Stimulated activated CD8-positive, alpha-beta memory T cell treated with anti-CD3 and anti-CD28 coated beads, Interleukin-7, amount 100 ng/mL, for 1 hour (primary cell): ENCODE measurements around the gene MYO1D.

ENCODE experiments used
- DNase-seq, 2 donors: peaks; one replicate each; pipeline ENCODE4 v3.0.0-alpha.2; 2020; ENCODE audit warnings: low read depth in 2 of 2

MYO1D gene

GRCh38 chr17:32489320-32490100 is 387.4 kb downstream of the MYO1D start:
- no peak for DNase-seq

GRCh38 chr17:32488604-32489180 is 388.2 kb downstream of the MYO1D start:
- DNase-seq, result no peak

GRCh38 chr17:32488177-32488542 is 388.8 kb downstream of the MYO1D start:
- DNase-seq, result no peak

- DNase-seq, result no peak
These were observed 389.3 kb downstream of the MYO1D start for GRCh38 chr17:32487473-32488176.

GRCh38 chr17:32486701-32487472 is 390.0 kb downstream of the MYO1D start, which contains the start of gene CDK5R1:
CDK5R1 (plus strand) TSS chr17:32486993; CDS start chr17:32487621, 628 bp downstream.
- DNase-seq, result peak in 1 of 2 donors; percentile 43

GRCh38 chr17:32486111-32486700 is 390.7 kb downstream of the MYO1D start:
- DNase-seq, result no peak

GRCh38 chr17:32485261-32486110 is 391.4 kb downstream of the MYO1D start:
- DNase-seq, result no peak

GRCh38 chr17:32484628-32485027 is 392.3 kb downstream of the MYO1D start:
- DNase-seq, result no peak

GRCh38 chr17:32484041-32484461 is 392.9 kb downstream of the MYO1D start:
- DNase-seq, result no peak

- no peak for DNase-seq
These were observed 393.4 kb downstream of the MYO1D start for GRCh38 chr17:32483451-32484019.

- DNase-seq, result no peak
These were observed 394.2 kb downstream of the MYO1D start for GRCh38 chr17:32482568-32483320.

- DNase-seq, result no peak
These were observed 395.7 kb downstream of the MYO1D start for GRCh38 chr17:32481193-32481592.

GRCh38 chr17:32479074-32479617 is 397.8 kb downstream of the MYO1D start:
- DNase-seq, result no peak

GRCh38 chr17:32477220-32477619 is 399.7 kb downstream of the MYO1D start:
- DNase-seq, result no peak

GRCh38 chr17:32475258-32475657 is 401.7 kb downstream of the MYO1D start:
- DNase-seq, result no peak

GRCh38 chr17:32471652-32472051 is 405.3 kb downstream of the MYO1D start:
- DNase-seq, result no peak

GRCh38 chr17:32470405-32471167 is 406.3 kb downstream of the MYO1D start:
- no peak for DNase-seq

GRCh38 chr17:32467949-32468348 is 409.0 kb downstream of the MYO1D start:
- DNase-seq, result no peak
